ENCODE results near the gene MMP8.

GRCh38 chr11:102717280-102717679 is 7.5 kb downstream of the MMP8 start:
- TF ChIP-seq CTCF (IDR thresholded peaks at IDR 0.05) = no peak
- TF ChIP-seq POLR2A (IDR thresholded peaks at IDR 0.05) = no peak
